AG08396 (cell line): ENCODE data around the gene TANC1.

Source experiments
- DNase-seq: peaks from one replicate; pipeline ENCODE4 v3.0.0; 2012; ENCODE audit warnings: low spot score, mixed read lengths

The TANC1 gene

GRCh38 chr2:158968396-158969161 is at the start of gene TANC1:
Gene TANC1, plus strand, starts transcription at chr2:158968640. Its CDS starts 97,271 bp downstream, at chr2:159065911.
- peak; percentile 95 for DNase-seq

GRCh38 chr2:158921599-158922408 is 46.6 kb upstream of the TANC1 start:
- no peak for DNase-seq

GRCh38 chr2:158922601-158923000 is 45.8 kb upstream of the TANC1 start:
- no peak for DNase-seq

GRCh38 chr2:158923180-158923594 is 45.3 kb upstream of the TANC1 start:
- no peak for DNase-seq

- no peak for DNase-seq
These were observed 44.8 kb upstream of the TANC1 start for GRCh38 chr2:158923641-158924040.

- no peak for DNase-seq
These were observed 41.9 kb upstream of the TANC1 start for GRCh38 chr2:158926478-158926948.

- DNase-seq: no peak
These were observed 39.9 kb upstream of the TANC1 start for GRCh38 chr2:158928515-158928914.

- no peak for DNase-seq
These were observed 39.5 kb upstream of the TANC1 start for GRCh38 chr2:158928965-158929364.

GRCh38 chr2:158931572-158931971 is 36.9 kb upstream of the TANC1 start:
- peak; percentile 49 for DNase-seq

GRCh38 chr2:158932131-158932645 is 36.3 kb upstream of the TANC1 start:
- DNase-seq: no peak

GRCh38 chr2:158934170-158934569 is 34.3 kb upstream of the TANC1 start:
- DNase-seq: no peak

- DNase-seq: no peak
These were observed 32.8 kb upstream of the TANC1 start for GRCh38 chr2:158935617-158936016.

GRCh38 chr2:158936978-158937377 is 31.5 kb upstream of the TANC1 start:
- DNase-seq: peak; percentile 54

- no peak for DNase-seq
These were observed 28.1 kb upstream of the TANC1 start for GRCh38 chr2:158940356-158940755.

GRCh38 chr2:158943973-158944372 is 24.5 kb upstream of the TANC1 start:
- DNase-seq: no peak

GRCh38 chr2:158948964-158949699 is 19.3 kb upstream of the TANC1 start:
- DNase-seq: no peak

GRCh38 chr2:158953454-158953853 is 15.0 kb upstream of the TANC1 start:
- no peak for DNase-seq

- DNase-seq: peak; percentile 53
These were observed 14.3 kb upstream of the TANC1 start for GRCh38 chr2:158953926-158954763.

- DNase-seq: no peak
These were observed 12.5 kb upstream of the TANC1 start for GRCh38 chr2:158955842-158956365.

GRCh38 chr2:158958365-158958764 is 10.1 kb upstream of the TANC1 start:
- DNase-seq: no peak

- no peak for DNase-seq
These were observed 8.2 kb upstream of the TANC1 start for GRCh38 chr2:158960193-158960592.
